Stimulated activated CD8-positive, alpha-beta memory T cell treated with anti-CD3 and anti-CD28 coated beads, Interleukin-7, amount 100 ng/mL, for 1 hour (primary cell): Measurements from ENCODE around the gene NUDC.

ENCODE experiments used
- DNase-seq, 2 donors: peaks; one replicate each; pipeline ENCODE4 v3.0.0-alpha.2; 2020; ENCODE audit warnings: low read depth in 2 of 2

The NUDC gene

GRCh38 chr1:26951216-26951615 is 29.7 kb downstream of the NUDC start:
- DNase-seq: no peak

- no peak for DNase-seq
These were observed 30.4 kb downstream of the NUDC start for GRCh38 chr1:26951821-26952497.

DNA sequence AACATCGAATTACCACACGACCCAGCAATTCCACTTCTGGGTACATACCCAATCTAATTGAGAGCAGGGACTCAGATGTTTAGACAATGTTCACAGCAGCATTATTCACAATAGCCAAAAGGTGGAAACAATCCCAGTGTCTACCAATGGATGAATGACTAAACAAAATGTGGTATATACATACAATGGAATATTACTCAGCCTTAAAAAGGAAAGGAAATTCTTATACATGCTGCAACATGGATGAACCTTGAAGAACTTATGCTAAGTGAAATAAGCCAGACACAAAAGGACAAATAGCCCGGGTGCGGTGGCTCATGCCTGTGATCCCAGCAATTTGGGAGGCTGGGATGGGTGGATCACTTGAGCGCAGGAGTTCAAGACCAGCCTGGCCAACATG is 31.8 kb downstream of the NUDC start:
- no peak for DNase-seq

- DNase-seq: no peak
These were observed 34.8 kb downstream of the NUDC start for GRCh38 chr1:26956321-26956720.

GRCh38 chr1:26957306-26957705 is 35.8 kb downstream of the NUDC start:
- DNase-seq: no peak

DNA sequence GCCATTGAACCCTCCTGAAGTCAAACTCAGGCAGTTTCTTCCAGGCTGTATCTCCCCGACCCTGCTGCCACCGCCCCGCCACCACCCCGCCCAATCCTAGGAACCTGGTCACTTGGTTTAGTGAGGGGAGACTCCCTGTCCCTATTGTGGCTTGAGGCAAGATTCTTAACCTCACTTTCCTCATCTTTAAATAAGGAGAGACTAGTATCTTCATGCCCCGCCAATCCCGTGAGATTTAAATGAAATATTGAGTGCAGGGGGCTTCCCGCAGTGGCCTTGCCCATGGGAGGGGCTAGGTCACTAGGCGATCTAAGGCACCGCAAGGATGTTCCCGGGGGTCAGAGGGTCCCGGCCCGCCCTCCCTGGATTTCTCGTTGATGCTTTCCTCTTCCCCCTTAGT is 37.7 kb downstream of the NUDC start:
- DNase-seq: no peak

- peak in 1 of 2 donors; percentile 13 for DNase-seq
These were observed 38.4 kb downstream of the NUDC start, which contains the start of gene KDF1 for GRCh38 chr1:26959722-26960624. KDF1 (minus strand) TSS chr1:26960468; CDS start chr1:26952380, 8,088 bp downstream.

- no peak for DNase-seq
These were observed 39.1 kb downstream of the NUDC start for GRCh38 chr1:26960625-26960966.

GRCh38 chr1:26961826-26962225 is 40.3 kb downstream of the NUDC start:
- no peak for DNase-seq

- DNase-seq: no peak
These were observed 43.7 kb downstream of the NUDC start for GRCh38 chr1:26965213-26965612.

- no peak for DNase-seq
These were observed 44.1 kb downstream of the NUDC start for GRCh38 chr1:26965628-26966027.

DNA sequence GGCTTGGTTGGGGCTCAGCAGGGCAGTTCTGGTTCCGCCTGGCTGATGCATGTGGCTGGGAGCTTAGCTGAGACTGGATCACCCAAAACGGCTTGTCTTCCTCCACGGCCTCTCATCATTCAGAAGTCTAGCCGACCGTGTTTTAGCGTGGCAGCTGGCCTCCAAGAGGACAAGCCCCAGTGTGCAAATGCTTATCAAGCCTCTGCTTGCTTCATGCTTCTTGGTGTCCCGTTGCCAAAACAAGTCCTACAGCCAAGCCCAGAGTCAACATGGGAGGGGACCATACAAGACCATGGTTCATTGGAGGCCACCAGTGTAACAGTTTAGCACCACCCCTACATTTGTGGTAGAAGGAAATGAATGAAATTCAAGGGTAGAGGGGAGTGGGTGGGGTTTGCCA is 49.3 kb downstream of the NUDC start:
- no peak for DNase-seq

DNA sequence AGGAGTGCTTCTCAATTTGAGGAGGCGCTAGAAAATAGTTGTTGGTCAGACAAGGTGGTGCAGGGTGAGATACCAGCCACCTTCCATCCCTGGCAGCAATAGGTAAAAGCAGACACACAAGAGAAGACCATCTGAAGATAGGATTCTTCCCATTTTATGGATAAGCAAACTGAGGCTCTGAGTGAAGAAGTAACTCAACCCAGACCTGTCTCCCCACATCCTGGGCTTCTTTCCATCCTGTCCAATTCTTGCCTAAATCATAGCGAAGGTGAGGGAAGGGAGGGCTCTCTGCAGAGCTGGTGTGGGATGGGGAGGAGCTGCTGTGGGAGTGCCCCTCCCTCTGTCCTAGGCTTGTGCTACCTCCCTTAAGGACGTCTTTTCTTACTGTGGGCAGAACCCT is 50.0 kb downstream of the NUDC start:
- no peak for DNase-seq

DNA sequence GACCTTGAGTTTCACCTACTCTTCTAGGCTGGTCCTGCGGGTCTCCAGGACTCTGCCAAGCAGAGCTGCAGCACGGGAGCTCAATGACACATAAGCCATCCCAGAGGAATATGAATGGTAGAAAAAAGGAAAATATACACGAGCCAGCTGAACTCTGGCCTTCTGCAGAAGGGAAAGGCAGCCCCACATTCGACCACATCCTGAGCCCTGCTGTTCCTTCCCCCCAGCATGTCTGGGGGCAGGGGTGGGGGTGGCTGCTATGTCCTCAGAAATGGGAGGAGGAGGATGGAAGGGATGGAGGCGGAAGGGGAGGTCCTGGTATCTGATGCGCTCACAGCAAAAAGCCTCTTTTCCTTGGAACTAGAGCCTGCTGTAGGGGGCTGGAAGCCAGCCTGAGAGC is 50.8 kb downstream of the NUDC start:
- DNase-seq: no peak

DNA sequence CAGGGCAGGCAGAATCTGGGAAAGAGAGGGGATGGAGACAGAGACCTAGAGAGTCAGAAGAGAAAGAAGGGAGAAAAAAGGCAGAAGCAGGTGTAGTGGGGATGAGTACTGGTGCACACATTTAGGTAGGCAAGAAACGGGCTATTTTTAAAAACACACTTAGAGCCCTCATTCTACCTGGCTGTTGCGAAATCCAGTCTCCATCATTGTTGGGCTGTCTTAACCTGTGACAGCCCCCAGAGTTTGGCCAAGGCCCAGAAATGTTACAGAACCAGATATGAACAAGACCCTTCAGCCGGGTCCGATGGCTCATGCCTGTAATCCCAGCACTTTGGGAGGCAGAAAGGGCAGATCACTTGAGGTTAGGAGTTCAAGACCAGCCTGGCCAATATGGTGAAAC is 51.3 kb downstream of the NUDC start:
- no peak for DNase-seq

- no peak for DNase-seq
These were observed 55.3 kb downstream of the NUDC start for GRCh38 chr1:26976621-26977510.

- DNase-seq: no peak
These were observed 57.4 kb downstream of the NUDC start for GRCh38 chr1:26978901-26979300.

GRCh38 chr1:26981146-26981846 is 59.8 kb downstream of the NUDC start:
- no peak for DNase-seq

GRCh38 chr1:26983863-26984262 is 62.3 kb downstream of the NUDC start:
- no peak for DNase-seq

DNA sequence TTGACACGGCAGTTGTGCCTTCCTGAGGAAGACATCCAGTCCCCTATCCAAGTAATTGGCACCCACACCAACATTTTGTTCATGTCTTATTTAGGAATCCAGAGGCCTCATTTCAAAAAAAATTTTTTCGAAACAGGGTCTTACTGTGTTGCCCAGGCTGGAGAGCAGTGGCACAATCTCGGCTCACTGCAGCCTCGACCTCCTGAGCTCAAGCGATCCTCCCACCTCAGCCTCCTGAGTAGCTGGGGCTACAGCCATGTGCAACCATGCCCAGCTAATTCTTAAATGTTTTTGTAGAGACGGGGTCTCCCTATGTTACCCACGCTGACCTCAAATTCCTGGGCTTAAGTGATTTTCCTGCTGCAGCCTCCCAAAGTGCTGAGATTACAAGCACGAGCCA is 62.7 kb downstream of the NUDC start:
- no peak for DNase-seq

- no peak for DNase-seq
These were observed 65.1 kb downstream of the NUDC start for GRCh38 chr1:26986658-26987057.
